Left ventricle myocardium superior (tissue), 1 donor: Measurements from ENCODE around the gene CERK. TPM values are rescaled to one million over a fixed set of nuclear protein-coding genes. Genes with fewer than 3 reads are reported as not detected.

Experiments used
- ATAC-seq: fragments of 200-7000 bp; cut with Tn5 transposase; one replicate; pipeline ENCODE4 v1.9.1; 2020; ENCODE audit warnings: mild to moderate bottlenecking, moderate library complexity
- DNase-seq: peaks from one replicate; pipeline ENCODE4 v3.0.0-alpha.2; 2020
- intact Hi-C: fragments of 100-400 bp; cut with micrococcal nuclease; formaldehyde crosslinking; loops from one replicate; pipeline ENCODE4 v1.11.0; 2022
- total RNA-seq: library from RNA; stranded (reverse); fragmentation: NEBNext Ultra II Directional; extraction: Animal tissue kit (Norgen Biotek cat#: 25700); gene quantifications from one replicate; pipeline ENCODE4 v1.2.1, GENCODE V29; 2021
- donor health status: DM: no; HTN: yes; CAD: no; lungs with severe emphysema.

The CERK gene
- total RNA-seq, 1 donor from 2014 or later: 87.5 TPM

GRCh38 chr22:46752286-46752987 is 14.4 kb upstream of the CERK start:
- intact Hi-C loops: no loop called here
- DNase-seq (peak; percentile 29), ATAC-seq (no peak)

- intact Hi-C loops: no loop called here
- DNase-seq (peak; percentile 66), ATAC-seq (peak; percentile 24)
These were observed 12.9 kb upstream of the CERK start for GRCh38 chr22:46750863-46751443.

GRCh38 chr22:46750530-46750800 is 12.4 kb upstream of the CERK start:
- ATAC-seq: no peak
- intact Hi-C loops: no loop called here
- DNase-seq: no peak

- ATAC-seq (no peak), DNase-seq (peak; percentile 23)
- intact Hi-C loops: no loop called here
These were observed 11.9 kb upstream of the CERK start for GRCh38 chr22:46749682-46750529.

- intact Hi-C loops: no loop called here
- no peak for ATAC-seq
These were observed 11.0 kb upstream of the CERK start for GRCh38 chr22:46748908-46749675.

GRCh38 chr22:46748206-46748907 is 10.3 kb upstream of the CERK start:
- intact Hi-C loops: no loop called here
- DNase-seq: peak; percentile 20
- ATAC-seq: no peak

More at GRCh38 chr22:46748908-46749675, 11.0 kb upstream of the CERK start:
- peak; percentile 35 for DNase-seq

GRCh38 chr22:46747646-46748045 is 9.6 kb upstream of the CERK start:
- intact Hi-C loops: no loop called here
- peak; percentile 22 for DNase-seq
- ATAC-seq: peak; percentile 27

- DNase-seq (peak; percentile 14), ATAC-seq (no peak)
- intact Hi-C loops: no loop called here
These were observed 8.6 kb upstream of the CERK start for GRCh38 chr22:46746620-46747019.

GRCh38 chr22:46746192-46746591 is 8.1 kb upstream of the CERK start:
- no peak for DNase-seq
- intact Hi-C loops: no loop called here

GRCh38 chr22:46744581-46744980 is 6.5 kb upstream of the CERK start:
- intact Hi-C loops: no loop called here
- ATAC-seq: no peak
- peak; percentile 6 for DNase-seq

More at GRCh38 chr22:46746192-46746591, 8.1 kb upstream of the CERK start:
- ATAC-seq: no peak

- intact Hi-C loops: no loop called here
- peak; percentile 20 for DNase-seq
- no peak for ATAC-seq
These were observed 4.6 kb upstream of the CERK start for GRCh38 chr22:46742576-46743221.

GRCh38 chr22:46741974-46742519 is 4.0 kb upstream of the CERK start:
- ATAC-seq (no peak), DNase-seq (no peak)
- intact Hi-C loops: no loop called here

- ATAC-seq: peak; percentile 20
- DNase-seq: no peak
- intact Hi-C loops: no loop called here
These were observed 3.1 kb upstream of the CERK start for GRCh38 chr22:46740910-46741780.

GRCh38 chr22:46739094-46739870 is 1.2 kb upstream of the CERK start:
- intact Hi-C loops: loop anchor here (10.0 kb wide), 1 partner anchor 54 kb away; no protein-coding TSS in a partner anchor
- peak; percentile 32 for ATAC-seq
- peak; percentile 61 for DNase-seq

GRCh38 chr22:46738647-46739093 is 618 bp upstream of the CERK start:
- peak; percentile 55 for DNase-seq
- intact Hi-C loops: loop anchor here (10.0 kb wide), 1 partner anchor 54 kb away; no protein-coding TSS in a partner anchor
- peak; percentile 15 for ATAC-seq
